ENCODE results near the gene KCNMB1.

The KCNMB1 gene, protein sequence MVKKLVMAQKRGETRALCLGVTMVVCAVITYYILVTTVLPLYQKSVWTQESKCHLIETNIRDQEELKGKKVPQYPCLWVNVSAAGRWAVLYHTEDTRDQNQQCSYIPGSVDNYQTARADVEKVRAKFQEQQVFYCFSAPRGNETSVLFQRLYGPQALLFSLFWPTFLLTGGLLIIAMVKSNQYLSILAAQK

DNA sequence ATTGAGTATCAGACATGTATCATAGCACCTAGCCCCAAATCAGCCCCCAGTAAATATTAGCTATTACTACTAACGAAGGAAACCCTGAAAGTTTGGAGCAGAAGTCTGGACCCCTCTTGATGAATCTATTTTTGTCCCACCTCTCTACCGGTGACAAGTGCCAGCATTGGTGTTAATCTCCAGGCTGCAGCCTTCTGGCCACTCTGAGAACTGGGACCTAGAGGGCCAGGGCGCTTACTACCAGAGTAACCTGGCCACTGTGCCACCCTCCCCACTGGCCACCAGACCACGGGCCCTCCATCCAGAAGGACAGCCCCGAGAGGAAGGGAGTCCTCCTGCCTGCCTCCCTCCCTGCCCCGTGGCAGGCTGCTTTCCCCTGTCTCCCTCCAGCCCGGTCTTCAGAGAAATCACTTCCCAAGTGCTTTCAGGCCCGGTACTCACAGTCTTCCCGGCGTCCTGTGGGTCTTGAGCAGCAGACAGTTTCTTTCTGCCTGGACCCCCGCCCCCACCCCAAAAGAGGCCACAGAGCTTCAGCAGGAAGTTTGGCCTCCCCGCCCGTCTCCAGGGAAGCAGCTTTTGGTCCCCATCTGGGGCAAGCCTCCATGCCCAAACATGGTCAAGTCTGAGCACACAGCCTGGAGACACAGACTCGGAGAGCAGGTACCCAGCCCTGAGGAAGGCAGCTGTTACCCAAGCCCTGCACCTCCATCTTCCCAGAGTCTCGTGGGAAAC, at the start of gene KCNMB1:
Gene KCNMB1 (minus strand): TSS at position 550 of the 732 bp plus-strand sequence. CDS start 3,920 bp downstream, outside the sequence.
- DNase-seq: no peak

DNA sequence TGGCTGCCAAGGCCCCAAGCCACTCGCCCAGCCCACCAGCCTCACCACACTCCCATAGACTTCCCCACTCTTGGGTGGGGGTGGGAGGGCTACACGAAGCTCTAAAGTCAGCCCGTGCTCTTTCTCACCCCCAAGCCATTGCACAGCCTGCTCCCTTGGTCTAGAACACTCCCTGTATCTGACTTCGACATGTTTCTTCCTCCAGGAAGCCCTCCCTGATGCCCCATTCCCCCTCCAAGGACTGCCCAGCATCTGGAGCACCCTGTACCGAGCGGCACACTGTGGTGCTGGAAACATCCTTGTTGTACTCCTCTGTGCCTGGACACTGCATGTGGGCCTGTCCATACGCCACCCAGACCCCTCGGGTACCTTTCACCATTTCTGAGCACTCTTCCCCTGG, 49.4 kb upstream of the KCNMB1 start:
- DNase-seq: no peak

DNA sequence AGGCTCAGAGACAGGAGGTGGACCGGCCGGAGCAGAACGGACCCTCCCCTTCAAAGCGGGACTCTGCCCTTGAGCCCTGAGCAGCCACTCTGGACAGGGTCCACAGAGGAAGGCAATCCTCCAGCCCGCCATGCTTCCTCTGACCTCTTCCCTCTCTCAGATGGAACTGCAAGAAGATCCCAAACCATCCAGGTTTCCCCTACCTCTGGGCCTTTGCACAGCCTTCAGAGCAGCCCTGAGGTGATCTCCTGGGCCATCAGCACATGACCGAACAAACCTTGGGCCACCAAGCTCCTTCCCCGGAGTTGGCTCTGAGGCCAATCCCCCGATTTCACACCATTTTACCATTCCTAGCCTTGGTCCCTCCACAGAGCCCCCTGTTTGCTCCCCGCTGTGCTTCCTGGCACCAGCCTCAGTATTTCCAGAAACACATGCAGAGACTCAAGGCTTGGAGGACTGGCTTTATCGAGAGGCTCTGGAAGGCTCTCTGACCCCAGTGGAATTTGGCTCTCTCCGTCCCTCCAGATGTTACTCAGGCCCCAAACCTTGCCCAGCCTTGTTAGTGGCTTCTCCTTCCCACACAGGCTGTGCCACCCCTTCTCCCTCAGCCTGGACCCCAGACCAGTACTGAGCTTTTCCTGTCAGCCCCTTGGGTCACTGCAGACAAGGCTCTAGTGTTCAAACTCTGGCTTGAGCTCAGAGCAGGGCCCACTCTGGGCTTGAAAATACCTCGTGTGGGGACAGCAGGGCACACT, 48.6 kb upstream of the KCNMB1 start:
- no peak for DNase-seq

DNA sequence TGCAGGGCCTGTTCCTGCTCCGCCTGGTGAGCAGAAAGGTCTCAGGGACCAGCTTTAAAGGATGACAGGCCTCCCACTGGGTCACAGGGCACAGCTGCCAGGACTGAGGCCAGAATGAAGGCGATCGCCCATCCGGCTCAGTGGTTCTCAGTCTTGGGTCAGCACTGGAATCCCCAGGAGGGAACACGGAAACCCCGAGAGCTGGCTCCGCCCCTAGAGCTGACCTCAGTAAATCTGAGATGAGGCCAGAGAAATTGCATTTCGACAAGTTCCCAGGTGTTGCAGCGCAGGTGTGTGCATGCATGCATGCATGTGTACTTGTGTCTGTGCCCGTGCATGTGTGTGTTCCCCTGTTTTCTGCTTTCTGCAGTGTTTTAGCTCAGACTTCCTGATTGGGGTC, 47.2 kb upstream of the KCNMB1 start:
- DNase-seq: no peak

DNA sequence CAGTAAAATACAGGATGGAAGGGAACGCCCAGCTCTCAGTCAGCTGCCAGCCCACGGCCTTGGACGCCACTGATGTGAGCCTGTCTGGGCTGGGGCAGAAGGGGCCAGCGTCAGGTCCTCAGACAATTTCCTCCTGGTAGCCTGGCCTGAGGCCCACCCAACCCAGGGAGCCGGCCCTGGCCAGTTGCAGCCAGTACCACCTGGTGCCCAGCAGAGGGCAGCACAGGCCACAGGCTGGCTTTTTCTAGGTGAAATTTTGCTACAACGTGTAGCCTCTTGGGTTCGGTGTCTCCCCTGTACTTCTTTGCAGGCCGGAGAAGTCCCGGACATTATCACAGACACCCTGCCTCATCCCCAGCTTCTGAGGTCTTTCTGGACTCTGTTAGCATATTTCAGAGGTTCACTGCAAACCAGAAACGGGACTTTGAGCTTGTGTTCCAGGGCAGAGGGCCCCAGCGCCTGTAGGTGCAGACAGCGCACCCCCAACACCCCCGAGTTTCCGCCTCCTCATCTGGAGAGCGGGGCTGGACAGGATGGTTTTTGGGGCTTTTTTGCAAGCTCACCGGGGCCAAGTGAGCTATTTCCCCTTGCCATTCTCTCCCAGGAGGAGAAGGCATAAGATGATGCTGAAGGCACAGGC, 45.9 kb upstream of the KCNMB1 start:
- peak; percentile 46 for DNase-seq

DNA sequence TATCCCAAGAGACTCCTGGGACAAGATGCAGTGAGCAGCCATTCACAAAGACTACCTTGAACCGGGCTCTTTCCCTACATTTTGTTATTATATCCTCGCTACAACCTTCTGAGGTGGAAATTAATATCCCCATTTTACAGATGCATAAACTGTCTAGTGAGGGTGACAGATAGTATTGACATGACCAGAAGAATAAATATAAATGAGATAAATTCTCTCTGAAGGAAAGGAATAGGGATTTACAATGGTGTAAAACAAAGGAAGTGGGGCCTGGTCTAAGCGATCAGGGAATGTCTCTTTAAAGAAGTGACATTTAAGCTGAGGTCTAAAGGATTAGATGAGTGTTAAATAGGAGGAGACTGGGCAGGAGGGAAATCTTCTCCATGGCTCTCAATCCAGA, 43.5 kb upstream of the KCNMB1 start:
- no peak for DNase-seq

DNA sequence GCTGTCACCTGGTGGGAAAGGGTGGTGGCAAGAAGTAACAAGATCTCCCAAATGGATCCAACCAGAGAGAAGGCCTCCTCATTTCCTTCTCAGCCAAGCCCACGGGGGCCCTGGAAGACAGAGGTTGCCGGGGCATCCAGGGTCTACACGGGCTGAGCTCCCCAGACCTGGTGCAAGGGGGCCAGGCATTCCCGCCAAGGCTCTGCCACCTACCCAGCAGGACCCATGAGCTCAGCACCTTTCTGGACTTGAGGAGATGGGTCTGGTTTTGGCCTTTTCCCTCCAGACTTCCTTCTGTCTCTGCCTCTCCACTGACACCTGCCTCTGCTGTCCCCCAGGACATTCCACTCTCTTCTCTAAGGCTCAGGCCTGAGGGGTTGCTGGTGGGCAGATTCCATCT, 42.4 kb upstream of the KCNMB1 start:
- no peak for DNase-seq

DNA sequence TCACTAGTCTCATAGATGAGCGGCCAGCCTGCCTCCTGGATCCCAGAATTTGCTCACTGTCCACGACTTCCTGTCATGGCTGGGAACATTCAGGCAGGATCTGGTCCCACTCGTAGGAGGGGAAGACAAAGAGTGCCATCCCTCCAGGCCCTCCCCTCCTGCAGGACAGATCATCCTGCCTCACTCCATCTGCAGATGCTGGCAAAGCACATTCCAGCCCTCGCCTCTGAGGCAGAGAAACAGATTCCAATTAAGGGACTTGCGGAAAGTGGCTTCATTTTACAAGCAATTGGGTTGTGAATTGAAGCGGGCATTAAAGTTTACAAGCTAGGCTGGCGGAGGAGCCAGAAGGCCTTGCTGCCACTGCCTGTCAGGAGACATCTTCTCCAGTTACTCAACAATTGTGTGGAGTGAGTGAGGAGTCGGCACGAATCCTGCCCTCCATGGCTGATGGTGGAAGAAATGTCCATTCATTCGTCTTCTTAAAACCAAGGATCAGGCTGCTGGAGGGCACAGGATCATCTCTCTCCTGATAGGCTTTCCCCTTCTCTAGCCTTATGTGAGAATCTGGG, 41.8 kb upstream of the KCNMB1 start:
- no peak for DNase-seq

DNA sequence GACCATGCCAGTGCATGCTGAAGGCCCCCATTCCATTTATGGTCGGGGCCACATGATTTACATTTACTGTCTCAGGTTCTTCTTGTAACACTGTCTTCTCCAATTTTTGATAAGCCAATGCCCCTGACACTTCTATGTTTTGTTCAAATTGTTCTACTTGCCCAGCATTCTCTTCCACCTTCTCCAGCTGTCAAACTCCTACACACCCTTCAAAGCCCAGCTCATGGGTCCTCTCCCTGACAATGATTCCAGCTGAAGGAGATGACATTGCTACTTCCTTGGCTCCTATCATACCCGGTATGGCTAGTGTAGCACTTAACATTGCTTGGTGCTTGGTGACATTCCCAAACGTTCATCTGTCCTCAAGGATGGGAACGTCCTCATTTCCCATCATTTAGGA, 41.1 kb upstream of the KCNMB1 start:
- DNase-seq: no peak

DNA sequence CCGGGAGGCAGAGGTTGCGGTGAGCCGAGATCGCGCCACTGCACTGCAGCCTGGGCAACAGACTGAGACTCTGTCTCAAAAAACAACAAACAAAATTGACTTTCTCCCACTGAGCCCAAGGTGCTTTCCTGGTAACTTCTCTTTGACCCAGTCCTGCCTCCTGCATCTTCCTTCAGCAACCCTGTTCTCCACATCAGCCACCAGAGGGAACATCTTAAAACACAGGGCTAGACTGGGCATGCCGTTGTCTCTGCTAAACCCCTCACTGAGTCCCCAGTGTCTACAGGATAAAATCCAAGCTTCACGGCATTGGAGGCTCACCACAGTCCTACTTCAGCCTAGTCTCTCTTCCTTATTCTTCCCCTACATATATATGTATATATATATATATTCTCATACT, 39.8 kb upstream of the KCNMB1 start:
- DNase-seq: no peak

DNA sequence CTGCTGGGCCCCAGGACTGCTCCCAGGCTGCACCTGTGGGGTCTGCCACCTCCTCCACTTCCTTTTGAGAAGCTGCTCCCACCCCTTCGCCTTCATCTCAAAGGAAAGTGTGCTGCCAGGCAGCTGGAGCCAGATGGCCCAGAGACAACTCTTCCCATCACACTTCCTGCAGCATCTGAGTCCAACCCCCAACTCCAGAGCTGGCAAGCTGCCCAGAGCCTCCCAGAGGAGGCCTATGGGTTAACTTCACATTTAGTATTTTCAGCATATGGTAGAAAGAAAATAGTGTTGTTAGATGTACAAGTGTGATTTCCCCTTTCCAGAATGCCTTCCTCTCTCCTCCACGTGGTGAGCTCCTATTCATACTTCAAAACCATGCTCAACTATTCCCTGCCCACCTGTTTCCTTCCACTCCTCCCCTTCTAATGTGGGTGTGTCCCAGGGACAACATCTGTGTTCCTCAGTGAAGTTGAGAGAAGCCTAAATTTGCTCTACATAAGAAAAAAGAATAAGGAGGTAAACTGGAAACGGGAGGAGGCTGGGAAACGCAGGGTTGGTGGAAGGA, 38.6 kb upstream of the KCNMB1 start:
- no peak for DNase-seq

DNA sequence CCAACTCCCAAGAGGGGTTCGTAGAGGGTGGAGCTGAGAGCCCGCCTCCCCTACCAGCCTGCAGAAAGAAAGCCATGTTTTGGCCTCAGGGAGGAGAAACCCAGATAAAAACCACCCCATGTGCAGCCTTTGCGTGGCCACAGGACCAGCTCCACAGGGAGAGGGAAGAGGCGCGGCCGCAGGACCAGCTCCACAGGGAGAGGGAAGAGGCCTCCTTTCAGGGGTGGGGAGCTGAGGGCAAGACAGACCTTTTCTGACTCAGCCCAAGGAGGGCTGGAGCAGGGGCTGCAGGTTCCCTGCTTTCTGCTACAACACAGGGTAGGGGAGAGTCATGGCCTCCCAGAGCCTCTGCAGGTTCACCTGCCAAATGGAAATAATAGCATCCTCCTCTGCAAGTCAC, 37.6 kb upstream of the KCNMB1 start:
- DNase-seq: no peak

DNA sequence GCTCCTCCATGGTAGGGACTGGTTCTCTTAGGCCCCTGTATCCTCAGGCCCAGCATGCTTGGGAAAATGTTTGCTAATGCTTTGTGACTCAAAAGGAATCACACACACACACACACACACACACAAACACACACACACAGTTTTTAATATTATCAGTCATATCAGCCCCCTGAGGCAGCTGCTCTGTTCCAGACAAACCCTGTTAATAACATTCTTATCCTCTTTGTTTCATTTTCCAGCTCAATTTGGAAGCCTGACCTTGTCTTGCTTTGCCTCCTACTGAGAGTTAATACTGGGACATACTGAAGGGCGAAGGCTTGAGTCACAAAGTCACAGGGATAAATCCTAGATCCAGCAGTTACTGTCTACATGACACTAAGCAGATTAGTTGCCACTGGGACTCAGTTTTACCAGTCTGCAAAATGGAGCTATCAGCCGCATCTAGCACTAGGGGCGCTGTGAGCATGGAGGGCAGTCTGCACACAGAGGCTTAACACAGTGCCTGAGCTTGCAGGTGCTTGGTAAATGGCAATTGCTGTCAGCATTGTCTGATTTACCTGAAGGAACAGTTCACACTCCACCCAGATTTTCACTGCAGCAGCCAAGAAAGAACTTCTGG, 37.1 kb upstream of the KCNMB1 start:
- DNase-seq: no peak

DNA sequence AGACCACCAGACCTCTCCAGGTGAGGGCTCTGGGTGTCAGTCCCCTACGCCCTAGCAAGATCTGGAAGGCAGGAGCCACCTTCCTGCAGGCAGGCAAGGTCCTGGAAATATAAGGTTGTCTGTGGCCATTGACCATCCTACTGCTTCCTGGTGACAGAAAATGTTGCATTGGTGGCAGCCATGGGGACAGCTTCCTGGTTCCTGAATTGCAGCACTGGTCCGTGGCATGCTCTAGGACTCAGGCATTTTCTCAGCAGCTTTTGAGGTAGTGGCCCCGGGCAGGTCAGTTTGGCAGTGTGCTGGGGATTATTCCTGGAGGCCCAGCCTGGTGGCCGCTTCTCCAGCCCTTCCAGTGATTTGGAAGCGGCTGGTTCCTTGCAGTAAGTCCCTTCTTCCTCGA, 36.6 kb upstream of the KCNMB1 start:
- DNase-seq: no peak

DNA sequence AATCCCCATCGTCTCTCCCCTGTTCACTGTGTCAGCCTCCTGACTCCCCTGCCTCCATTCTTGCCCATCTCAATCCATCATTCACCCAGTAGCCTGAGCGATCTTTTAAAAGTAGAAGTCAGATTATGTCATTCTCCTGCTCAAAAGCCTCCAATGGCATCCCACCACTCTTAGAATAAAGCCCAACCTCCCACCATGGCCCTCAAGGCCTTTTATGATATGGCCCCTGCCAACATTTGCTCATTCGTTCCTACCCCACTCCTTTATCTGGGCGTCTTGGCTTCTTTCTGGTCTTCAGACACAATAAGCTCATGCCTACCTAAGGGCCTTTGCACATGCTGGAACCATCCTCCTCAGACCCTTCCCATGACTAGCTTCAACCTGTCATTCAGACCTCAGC, 35.5 kb upstream of the KCNMB1 start:
- DNase-seq: no peak

DNA sequence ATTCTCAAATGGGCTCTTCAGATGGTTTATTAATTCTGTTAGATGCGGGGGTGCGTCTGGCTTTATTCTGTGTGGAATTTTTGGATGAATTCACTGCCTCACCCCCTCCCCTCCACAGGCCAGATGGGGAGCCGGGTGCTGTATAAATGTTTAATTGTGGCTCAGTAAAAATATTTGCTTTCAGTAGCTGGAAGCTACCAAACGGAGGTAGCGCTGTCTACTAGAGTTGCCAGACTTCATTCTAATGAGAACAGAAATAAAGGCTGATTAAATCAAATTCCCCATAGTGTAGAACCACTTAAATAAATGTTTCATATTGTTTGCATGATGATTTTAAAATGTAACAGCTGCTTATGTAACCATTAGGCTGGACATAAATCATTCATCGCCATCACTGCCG, 34.5 kb upstream of the KCNMB1 start:
- no peak for DNase-seq

DNA sequence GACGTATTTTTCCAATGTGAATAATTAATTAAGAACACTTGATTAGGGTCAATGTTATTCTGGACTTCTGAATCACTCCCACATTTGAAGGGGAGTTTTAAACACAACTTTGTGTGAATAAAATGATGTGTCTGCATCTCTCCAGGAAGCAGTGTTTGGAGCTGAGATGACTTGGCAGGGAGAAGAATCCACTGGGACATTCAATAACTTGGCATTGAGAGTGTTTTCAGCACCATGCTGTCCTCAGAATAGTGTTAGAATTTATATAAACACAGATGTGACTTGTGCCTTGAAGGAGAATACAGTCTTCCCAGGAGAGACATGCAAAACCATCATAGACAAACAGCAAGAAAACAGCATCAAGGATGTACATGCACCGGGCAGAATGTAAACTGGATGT, 32.7 kb upstream of the KCNMB1 start:
- no peak for DNase-seq

DNA sequence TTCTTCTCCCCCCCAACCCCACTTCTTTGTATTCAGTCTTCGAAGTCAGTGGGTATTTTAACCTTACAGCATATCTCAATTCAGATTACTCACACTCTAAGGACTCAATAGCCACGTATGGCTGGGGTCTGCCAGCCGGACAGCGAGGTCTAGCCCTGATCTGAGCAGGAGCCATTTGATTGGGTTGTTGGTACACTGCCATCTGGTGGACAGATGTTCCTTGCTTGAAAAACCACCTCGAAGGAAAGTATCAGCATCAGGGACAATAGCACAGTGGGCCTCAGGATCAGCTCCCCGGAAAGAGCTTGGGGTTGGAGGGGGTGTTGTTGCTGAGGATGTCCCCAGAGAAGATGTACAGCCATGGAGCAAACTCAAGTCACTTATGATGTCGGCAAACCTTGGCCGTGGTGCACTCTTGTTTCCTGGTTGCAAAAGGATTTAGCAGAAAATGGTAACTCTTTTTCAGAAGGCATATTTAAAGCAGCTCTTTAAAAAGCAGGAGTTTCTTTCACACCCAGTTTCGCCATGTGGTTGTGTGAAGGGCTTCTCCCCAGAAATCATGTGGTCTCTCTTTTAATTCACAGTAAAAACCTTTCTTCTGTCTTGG, 31.7 kb upstream of the KCNMB1 start:
- DNase-seq: peak; percentile 42

DNA sequence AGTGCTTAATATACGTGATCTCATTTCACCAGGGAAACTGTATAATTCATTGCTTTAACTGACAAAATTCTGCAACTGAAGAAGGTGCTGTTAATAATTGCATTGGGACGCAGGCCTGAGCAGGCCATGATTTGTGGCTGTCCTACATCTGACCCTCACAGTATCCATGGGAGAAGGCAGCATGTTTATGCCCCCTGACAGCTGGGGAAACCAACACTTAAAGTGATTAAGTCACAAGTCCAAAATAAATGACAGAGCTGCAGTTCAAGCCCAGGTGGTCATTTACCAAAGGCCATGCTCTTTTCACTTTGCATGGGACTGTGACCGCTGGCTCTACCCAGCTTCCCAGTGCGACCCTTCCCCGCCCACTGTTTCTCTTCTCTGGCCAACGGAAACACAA, 30.5 kb upstream of the KCNMB1 start:
- no peak for DNase-seq

DNA sequence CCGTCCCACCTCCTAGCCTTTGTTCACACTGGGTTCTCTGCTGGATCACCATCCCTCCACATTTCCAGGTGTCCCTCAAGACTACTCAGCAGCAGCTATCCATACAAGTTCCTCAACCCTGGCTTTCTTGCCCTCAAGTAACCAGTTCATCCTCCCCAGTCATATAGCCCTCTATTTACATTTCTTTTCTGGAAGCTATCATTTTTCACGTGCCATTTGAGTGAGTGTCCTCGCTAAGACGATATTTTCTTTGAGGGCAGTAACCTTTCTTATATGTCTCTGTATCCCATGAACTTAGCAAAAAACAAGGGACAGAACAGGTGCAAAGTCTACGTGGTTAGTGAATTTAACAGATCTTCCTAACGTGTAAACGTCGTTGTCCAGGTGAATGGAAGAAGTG, 29.6 kb upstream of the KCNMB1 start:
- DNase-seq: no peak

DNA sequence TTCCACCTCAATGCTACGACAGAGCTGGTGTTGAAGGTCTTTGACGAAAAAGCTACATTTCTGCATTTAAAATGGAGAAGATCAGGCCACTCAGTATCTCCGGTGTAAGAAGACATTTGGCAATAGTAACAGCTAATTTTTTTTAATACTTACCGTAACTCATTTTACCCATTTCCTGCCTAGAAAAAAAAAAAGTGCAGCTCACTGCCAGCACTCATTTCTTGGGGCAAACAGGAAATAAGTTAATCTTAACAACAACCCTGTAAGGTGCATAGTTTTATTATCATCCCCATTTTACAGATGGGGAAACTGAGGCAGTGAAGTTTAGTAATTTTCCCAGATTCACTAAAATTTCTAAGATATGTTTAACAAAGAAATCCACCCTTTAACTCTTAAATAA, 27.4 kb upstream of the KCNMB1 start:
- no peak for DNase-seq

DNA sequence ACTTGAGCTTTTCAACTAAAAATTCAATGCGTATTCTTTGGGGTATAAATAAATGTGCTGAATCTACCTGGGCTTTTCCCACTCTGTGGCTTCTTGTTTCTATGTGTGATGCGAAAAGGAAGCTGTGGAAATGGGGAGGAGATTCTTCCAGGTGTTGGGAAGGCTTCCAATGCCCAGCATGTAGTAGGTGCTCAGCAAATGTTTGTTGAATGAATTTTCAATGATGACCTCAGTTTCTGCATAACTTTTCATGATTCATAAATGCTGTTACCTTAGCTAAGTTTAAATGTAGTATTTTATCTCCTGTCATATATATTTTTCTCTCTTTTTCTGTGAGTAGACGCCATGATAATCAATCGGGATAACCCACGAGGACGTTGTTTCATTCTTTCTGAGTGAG, 25.6 kb upstream of the KCNMB1 start:
- no peak for DNase-seq

All from CD4-positive, alpha-beta T cell treated with Interleukin-15 for 1 hour (primary cell).